ENCODE results near the gene TMEM50A. TPM values are rescaled to one million over a fixed set of nuclear protein-coding genes. Genes with fewer than 3 reads are reported as not detected.
"Not testable (repeated sequence)": the region's sequence is repeated elsewhere in the genome, so short reads cannot be mapped to it uniquely, and the experiment has no call there.

The TMEM50A gene
- polyA plus RNA-seq, 2 of the 4 experiments (the other 2 are of a cell fraction): 111 to 128 TPM

DNA sequence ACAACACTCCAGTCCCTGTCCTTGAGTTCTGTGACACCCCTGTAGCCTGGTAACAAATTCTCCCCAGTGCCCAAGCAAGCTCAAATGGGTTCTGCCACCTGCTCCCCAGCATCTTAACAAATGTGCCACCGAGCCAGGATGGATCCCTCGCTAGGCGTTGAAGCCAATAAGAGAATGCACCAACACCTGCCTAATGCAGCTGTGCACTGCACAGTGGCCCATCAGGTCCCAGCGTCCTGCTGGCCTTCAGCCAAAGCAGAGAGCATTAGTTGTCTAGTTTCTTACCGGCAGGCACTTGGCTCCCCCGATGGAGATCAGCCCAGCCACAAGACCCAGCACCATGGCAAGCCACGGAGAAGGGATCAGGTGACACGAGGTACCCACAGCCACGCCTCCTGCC, 50.6 kb downstream of the TMEM50A start:
- FAIRE-seq; DNase-seq (ENCODE audit: low read depth in 1 of 2, low spot score in 1 of 2); H3K9me3 ChIP-seq; H3K4me2 ChIP-seq; CTCF ChIA-PET; ATAC-seq; POLR2A ChIA-PET; H3K4me3 ChIP-seq; H3K27ac ChIP-seq; H3K4me1 ChIP-seq: not testable (repeated sequence)
- WGBS (ENCODE audit: missing lambda C conversion rate): 68% methylated on average over 3 of the region's 9 CpGs

DNA sequence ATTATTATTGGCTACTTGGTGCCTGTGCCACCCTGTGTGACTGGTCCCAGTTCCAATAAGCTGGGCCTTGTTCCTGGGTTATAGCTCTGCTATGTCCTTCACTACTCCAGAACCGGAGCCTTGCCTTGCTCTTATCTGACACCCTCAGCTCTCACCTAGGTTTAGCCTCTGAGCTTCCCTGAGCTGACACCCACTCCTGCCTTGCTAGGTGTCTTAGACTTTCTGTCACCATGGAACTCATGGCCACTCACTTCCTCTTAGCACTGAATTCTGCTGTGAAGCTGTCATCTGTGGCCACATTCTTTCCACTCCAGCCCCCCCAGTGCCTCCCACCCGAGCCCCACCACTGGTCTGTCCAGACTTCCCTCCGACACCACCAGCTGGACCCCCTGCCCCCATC, 51.6 kb downstream of the TMEM50A start:
- POLR2A ChIA-PET; H3K9me3 ChIP-seq; H3K4me2 ChIP-seq; H3K4me3 ChIP-seq; H3K27ac ChIP-seq; H3K4me1 ChIP-seq; CTCF ChIA-PET; FAIRE-seq; DNase-seq (ENCODE audit: low read depth in 1 of 2, low spot score in 1 of 2): not testable (repeated sequence)
- peak in 1 of 2 experiments; percentile 13; a peak in 1 of 6 replicates for ATAC-seq
- 71% methylated on average over 1 of the region's 3 CpGs for WGBS (ENCODE audit: missing lambda C conversion rate)

DNA sequence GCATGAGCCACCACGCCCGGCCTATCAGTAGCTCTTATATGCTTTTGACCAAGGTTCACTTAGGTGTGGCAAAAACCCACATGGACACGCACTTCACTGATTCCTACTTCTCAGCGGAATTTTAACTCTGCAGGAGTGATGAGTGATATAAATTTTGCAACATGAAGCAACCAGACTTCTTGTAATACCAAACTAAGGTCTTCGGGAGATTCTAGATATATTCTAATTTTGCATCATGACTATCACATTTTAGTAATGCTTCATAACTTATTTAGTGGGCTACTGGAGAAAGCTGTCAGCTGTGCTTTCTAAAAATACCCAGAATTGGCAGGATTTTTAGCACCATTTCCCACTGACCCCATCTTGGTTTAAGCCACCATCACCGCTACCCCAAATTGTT, 54.7 kb downstream of the TMEM50A start:
- Histone ChIP-seq H3K27ac (no peak overlapping the region), H3K4me3 (no peak overlapping the region), H3K4me1 (no peaks in the 10 kb centered on the region), H3K4me2 (no peak overlapping the region), H3K9me3 (no peaks in the 10 kb centered on the region)
- no peak for ATAC-seq
- ChIA-PET POLR2A (no interaction called here), CTCF (no interaction called here)
- no peak for FAIRE-seq
- no peak for DNase-seq (ENCODE audit: low read depth in 1 of 2, low spot score in 1 of 2)
- TF ChIP-seq ZFP36 (IDR thresholded peaks at IDR 0.05; ENCODE audit: borderline replicate concordance, partially characterized antibody): no peak
- 77% methylated on average over 6 of the region's 6 CpGs for WGBS (ENCODE audit: missing lambda C conversion rate)

DNA sequence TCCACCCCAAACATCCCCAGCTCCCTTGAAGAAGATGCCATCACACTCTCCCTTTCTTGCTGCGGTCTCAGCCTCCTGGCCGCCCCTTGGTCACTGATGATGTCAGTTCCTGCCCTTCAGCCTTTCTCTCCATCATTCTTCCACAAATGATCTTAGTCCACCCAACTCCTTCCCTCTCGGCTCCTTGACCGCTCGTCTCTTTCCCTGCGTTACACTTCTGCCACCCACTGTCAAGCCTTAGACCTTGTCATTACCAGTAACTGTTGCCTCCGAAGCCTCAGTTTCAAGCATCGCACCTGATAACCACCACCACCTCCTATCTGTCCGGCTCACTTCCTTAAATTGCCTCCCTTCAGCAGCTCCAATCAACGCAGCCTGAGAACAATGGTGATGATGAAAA, 59.4 kb downstream of the TMEM50A start:
- DNase-seq (ENCODE audit: low read depth in 1 of 2, low spot score in 1 of 2); ATAC-seq; H3K4me3 ChIP-seq; POLR2A ChIA-PET; H3K9me3 ChIP-seq; CTCF ChIA-PET; H3K27ac ChIP-seq; H3K4me1 ChIP-seq; FAIRE-seq; H3K4me2 ChIP-seq: not testable (repeated sequence)
- WGBS (ENCODE audit: missing lambda C conversion rate): 80% methylated on average over 2 of the region's 10 CpGs

DNA sequence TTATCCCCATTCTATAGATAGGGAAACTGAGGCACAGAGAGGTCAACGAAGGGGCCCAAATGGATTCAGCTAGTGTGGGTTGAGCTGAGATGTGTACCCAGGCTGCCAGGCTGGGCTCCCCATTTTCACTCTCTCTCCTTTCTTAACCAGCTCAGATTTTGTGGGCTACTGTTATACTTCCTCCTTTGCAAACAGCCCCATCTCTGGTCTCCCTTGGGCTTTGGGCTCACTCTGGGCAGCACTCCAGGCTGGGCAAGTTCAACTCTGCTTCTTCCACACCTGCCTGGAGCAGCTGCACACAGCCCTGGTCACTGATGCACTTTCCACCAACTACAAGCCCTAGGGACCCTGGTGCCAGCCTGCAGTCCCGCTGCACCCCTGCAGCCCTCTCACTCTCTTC, 59.9 kb downstream of the TMEM50A start:
- ATAC-seq; H3K27ac ChIP-seq; H3K4me3 ChIP-seq; DNase-seq (ENCODE audit: low read depth in 1 of 2, low spot score in 1 of 2); CTCF ChIA-PET; POLR2A ChIA-PET; H3K9me3 ChIP-seq; H3K4me1 ChIP-seq; FAIRE-seq; H3K4me2 ChIP-seq: not testable (repeated sequence)
- WGBS (ENCODE audit: missing lambda C conversion rate): no CpG with 5 or more reads among the region's 2 CpGs

DNA sequence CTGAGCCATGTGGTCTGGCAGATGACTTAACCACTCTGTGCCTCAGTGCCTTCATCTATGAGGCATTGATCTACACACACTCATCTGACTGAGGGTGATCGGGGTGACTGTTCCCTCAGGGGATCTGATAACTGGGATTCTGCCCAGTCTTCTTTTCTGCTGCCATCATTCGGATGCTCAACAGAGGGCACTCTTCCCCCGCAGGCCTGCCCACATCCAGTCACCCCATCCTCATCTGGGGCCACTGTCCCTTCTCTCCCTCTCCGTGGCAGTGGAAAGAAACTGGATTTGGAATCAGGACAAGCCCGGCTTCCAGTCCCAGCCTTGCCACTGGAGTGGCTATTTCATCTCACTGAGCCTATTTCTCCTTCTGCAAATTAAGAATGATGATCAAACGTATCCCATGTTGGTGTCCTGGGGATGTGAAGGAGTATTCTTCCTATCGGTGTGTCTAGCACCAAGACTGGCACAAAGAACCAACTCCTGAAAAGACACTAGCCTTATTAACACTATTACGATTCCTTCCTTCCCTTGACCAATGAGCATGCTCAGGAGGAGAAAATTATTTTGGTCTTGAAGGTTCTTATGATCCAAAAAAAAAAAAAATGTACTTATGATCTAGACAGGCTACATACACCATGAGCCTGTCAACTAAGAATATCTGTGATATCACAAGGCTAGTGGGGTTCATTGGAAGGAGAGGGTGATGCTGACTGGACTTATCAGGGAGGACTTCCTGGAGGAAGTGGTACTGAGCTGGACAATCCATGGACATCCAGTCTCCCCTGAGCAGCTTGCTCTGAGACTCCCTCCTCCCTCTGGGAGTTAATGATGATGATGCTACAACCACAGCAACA, 65.0 kb downstream of the TMEM50A start:
- H3K4me1 ChIP-seq; H3K9me3 ChIP-seq; H3K4me3 ChIP-seq; H3K4me2 ChIP-seq; H3K27ac ChIP-seq; DNase-seq (ENCODE audit: low read depth in 1 of 2, low spot score in 1 of 2); POLR2A ChIA-PET; FAIRE-seq: not testable (repeated sequence)
- CTCF ChIA-PET: interaction anchor here (0.6 kb wide), 1 partner anchor 165 kb away, joined by 3 read pairs; no protein-coding TSS in a partner anchor
- 12% methylated on average over 7 of the region's 8 CpGs for WGBS (ENCODE audit: missing lambda C conversion rate)
- TF ChIP-seq, protein P1, sequence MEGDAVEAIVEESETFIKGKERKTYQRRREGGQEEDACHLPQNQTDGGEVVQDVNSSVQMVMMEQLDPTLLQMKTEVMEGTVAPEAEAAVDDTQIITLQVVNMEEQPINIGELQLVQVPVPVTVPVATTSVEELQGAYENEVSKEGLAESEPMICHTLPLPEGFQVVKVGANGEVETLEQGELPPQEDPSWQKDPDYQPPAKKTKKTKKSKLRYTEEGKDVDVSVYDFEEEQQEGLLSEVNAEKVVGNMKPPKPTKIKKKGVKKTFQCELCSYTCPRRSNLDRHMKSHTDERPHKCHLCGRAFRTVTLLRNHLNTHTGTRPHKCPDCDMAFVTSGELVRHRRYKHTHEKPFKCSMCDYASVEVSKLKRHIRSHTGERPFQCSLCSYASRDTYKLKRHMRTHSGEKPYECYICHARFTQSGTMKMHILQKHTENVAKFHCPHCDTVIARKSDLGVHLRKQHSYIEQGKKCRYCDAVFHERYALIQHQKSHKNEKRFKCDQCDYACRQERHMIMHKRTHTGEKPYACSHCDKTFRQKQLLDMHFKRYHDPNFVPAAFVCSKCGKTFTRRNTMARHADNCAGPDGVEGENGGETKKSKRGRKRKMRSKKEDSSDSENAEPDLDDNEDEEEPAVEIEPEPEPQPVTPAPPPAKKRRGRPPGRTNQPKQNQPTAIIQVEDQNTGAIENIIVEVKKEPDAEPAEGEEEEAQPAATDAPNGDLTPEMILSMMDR (IDR thresholded peaks at IDR 0.05): peak; percentile 23; the same call in 1 of the 3 replicates
- TF ChIP-seq RAD21 (conservative IDR thresholded peaks at IDR 0.05 in 1 of 2, IDR thresholded peaks at IDR 0.05 in 1 of 2): peak; percentile 34 to 49; a peak in 3 of 5 replicates
- ATAC-seq: peak; percentile 77 to 91; a peak in 4 of 6 replicates

DNA sequence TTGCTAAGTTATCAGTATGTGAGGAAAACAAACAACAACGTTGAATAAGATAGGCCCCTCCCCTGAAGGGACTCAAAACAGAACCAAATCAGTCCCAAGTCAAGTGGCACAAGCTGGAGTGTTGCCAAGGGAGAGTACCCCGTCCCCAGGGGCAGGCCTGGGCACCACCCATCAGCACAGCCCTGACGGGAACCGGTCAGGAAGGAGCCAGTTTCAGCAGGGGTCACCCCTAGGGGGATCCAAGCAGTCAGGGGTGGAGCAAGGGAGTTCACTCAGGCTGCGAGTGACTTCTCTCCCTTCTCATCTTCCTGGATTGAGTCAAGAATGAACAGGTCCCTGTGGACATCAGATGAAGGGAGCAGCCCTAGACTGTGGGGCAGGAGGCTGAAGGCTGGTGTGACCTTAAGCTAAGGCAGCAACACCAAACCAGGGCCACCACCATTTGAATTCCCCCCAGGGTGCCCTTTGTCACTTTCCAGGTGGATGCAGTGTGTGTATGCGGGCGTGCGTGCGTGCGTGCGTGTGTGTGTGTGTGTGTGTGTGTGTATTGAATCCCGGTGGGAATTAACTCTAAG, 67.7 kb downstream of the TMEM50A start:
- H3K27ac ChIP-seq; H3K4me1 ChIP-seq; DNase-seq (ENCODE audit: low read depth in 1 of 2, low spot score in 1 of 2); H3K4me2 ChIP-seq; POLR2A ChIA-PET; H3K9me3 ChIP-seq; H3K4me3 ChIP-seq; FAIRE-seq: not testable (repeated sequence)
- WGBS (ENCODE audit: missing lambda C conversion rate): 82% methylated on average over 9 of the region's 12 CpGs
- CTCF ChIA-PET: interaction anchor here (0.7 to 1.4 kb wide), 3 partner anchors 25 to 405 kb away, joined by 3 to 4 read pairs (median 3); no protein-coding TSS in a partner anchor
- ATAC-seq: peak in 1 of 2 experiments; percentile 51; a peak in 3 of 6 replicates

DNA sequence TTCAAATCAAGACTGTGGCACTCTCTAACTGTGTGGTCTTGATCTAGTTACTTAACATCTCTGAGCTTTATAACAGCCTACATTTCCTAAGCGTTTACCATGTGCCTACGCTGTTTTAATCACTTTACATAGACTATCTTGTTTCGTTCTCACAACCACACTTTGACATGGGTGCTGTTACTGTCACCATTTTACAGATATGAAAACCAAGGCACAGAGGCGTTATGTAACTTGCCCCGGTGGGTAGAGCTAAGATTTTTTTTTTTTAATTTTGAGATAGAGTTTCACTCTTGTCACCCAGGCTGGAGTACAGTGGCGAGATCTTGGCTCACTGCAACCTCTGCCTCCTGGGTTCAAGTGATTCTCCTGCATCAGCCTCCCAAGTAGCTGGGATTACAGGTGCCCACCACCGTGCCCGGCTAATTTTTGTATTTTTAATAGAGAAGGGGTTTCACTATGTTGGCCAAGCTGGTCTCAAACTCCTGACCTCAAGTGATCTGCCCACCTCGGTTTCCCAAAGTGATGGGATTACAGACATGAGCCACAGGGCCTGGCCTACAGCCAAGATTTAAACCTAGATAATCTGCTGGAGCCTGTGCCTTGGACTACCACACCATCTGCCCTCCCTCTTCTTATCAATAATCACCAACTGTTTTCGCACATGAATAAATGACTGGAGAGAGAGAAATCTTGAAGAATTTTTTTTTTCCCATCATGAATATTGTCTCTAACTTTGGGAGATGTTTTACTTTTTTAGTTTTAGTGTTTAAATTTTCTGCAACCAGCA, 71.7 kb downstream of the TMEM50A start:
- CTCF ChIA-PET: interaction anchor here (0.7 kb wide), 1 partner anchor 1557 kb away, joined by 4 read pairs; no protein-coding TSS in a partner anchor
- POLR2A ChIA-PET; H3K9me3 ChIP-seq; H3K4me1 ChIP-seq; H3K4me3 ChIP-seq; DNase-seq (ENCODE audit: low read depth in 1 of 2, low spot score in 1 of 2); FAIRE-seq; H3K27ac ChIP-seq; H3K4me2 ChIP-seq; ATAC-seq: not testable (repeated sequence)
- WGBS (ENCODE audit: missing lambda C conversion rate): 79% methylated on average over 10 of the region's 10 CpGs

All from A549 (cell line).